HepG2 (cell line): Measurements from ENCODE around the gene RREB1. TPM values are rescaled to one million over a fixed set of nuclear protein-coding genes. Genes with fewer than 3 reads are reported as not detected.

Experiments used
- ARID5B ChIP-seq: IDR thresholded peaks from 2 replicates; pipeline ENCODE4 v1.4.0; 2020; ENCODE audit warnings: mild to moderate bottlenecking, missing genetic modification reagents
- ATAD3A ChIP-seq: sonication (generic); formaldehyde crosslinking; IDR thresholded peaks from 2 replicates; pipeline ENCODE4 v1.4.0; 2020; ENCODE audit warnings: missing genetic modification reagents
- FOXJ3 ChIP-seq: sonication (generic); formaldehyde crosslinking; IDR thresholded peaks from 2 replicates; pipeline ENCODE4 v1.4.0; 2020; ENCODE audit warnings: missing genetic modification reagents, mild to moderate bottlenecking, borderline replicate concordance
- HMG20B ChIP-seq: conservative IDR thresholded peaks from 2 replicates; pipeline ENCODE4 v1.6.1; 2016; ENCODE audit warnings: missing genetic modification reagents, missing compliant biosample characterization
- HOXA9 ChIP-seq: sonication (generic); formaldehyde crosslinking; IDR thresholded peaks from 2 replicates; pipeline ENCODE4 v1.8.1; 2022; ENCODE audit warnings: missing genetic modification reagents, mild to moderate bottlenecking, moderate library complexity, borderline replicate concordance
- KAT2B ChIP-seq: fragments of 150-350 bp; IDR thresholded peaks from 2 replicates; pipeline ENCODE4 v1.6.1; 2014; ENCODE audit warnings: low read depth, low read length, borderline replicate concordance
- KAT7 ChIP-seq: IDR thresholded peaks from 2 replicates; pipeline ENCODE4 v1.6.1; 2018; ENCODE audit warnings: borderline replicate concordance, missing compliant biosample characterization
- KDM4B ChIP-seq: sonication (generic); formaldehyde crosslinking; IDR thresholded peaks from 2 replicates; pipeline ENCODE4 v1.4.0; 2020; ENCODE audit warnings: missing genetic modification reagents
- MED1 ChIP-seq: sonication (generic); formaldehyde crosslinking; IDR thresholded peaks from 2 replicates; pipeline ENCODE4 v1.4.0; 2020; ENCODE audit warnings: missing genetic modification reagents
- SALL2 ChIP-seq: sonication (generic); formaldehyde crosslinking; IDR thresholded peaks from 2 replicates; pipeline ENCODE4 v1.8.1; 2023; ENCODE audit warnings: mild to moderate bottlenecking, missing genetic modification reagents, inconsistent platforms
- SIX1 ChIP-seq: sonication (generic); formaldehyde crosslinking; IDR thresholded peaks from 2 replicates; pipeline ENCODE4 v1.4.0; 2020; ENCODE audit warnings: missing genetic modification reagents, borderline replicate concordance
- SUZ12 ChIP-seq: fragments of 150-350 bp; IDR thresholded peaks from 2 replicates; pipeline ENCODE4 v1.6.1; 2014; ENCODE audit warnings: low read depth, low read length
- TFDP2 ChIP-seq: sonication (generic); formaldehyde crosslinking; IDR thresholded peaks from 2 replicates; pipeline ENCODE4 v1.4.0; 2020; ENCODE audit warnings: missing genetic modification reagents
- USF2 ChIP-seq, 2 experiments: sonication (generic) in 1 of 2; formaldehyde crosslinking in 1 of 2; IDR thresholded peaks; 2 replicates each; pipeline versions ENCODE4 v1.5.1 to v1.6.1; 2011 to 2020; ENCODE audit warnings: borderline replicate concordance in 1 of 2, low read depth in 1 of 2, low read length in 1 of 2, mild to moderate bottlenecking in 1 of 2, missing genetic modification reagents in 1 of 2, moderate library complexity in 1 of 2
- ZNF124 ChIP-seq: sonication (generic); formaldehyde crosslinking; IDR thresholded peaks from 2 replicates; pipeline ENCODE4 v1.4.0; 2020; ENCODE audit warnings: missing genetic modification reagents
- ZNF143 ChIP-seq: sonication (generic); formaldehyde crosslinking; IDR thresholded peaks from 2 replicates; pipeline ENCODE4 v1.4.0; 2020; ENCODE audit warnings: missing genetic modification reagents
- ZNF274 ChIP-seq: sonication (generic); formaldehyde crosslinking; IDR thresholded peaks from 2 replicates; pipeline ENCODE4 v1.5.1; 2020; ENCODE audit warnings: mild to moderate bottlenecking, missing genetic modification reagents
- ZNF510 ChIP-seq: sonication (generic); formaldehyde crosslinking; IDR thresholded peaks from 2 replicates; pipeline ENCODE4 v1.4.0; 2020; ENCODE audit warnings: low read depth, mild to moderate bottlenecking, missing genetic modification reagents
- ZNF530 ChIP-seq: sonication (generic); formaldehyde crosslinking; IDR thresholded peaks from 2 replicates; pipeline ENCODE4 v1.5.0; 2020; ENCODE audit warnings: low read depth, mild to moderate bottlenecking, missing genetic modification reagents
- ZSCAN9 ChIP-seq: IDR thresholded peaks from 2 replicates; pipeline ENCODE4 v1.6.1; 2016; ENCODE audit warnings: borderline replicate concordance
- polyA plus RNA-seq, 8 experiments: library from polyadenylated mRNA; depleted of rRNA in 3 of 8; stranded (reverse) in 7 of 8; unstranded in 1 of 8; fragments of >200 nt; fragmentation: Illumina TruSeq in 4 of 8; extraction: Trizol in 4 of 8; gene quantifications; 2 replicates each; pipeline versions ENCODE4 v1.2.1 to v1.2.3, GENCODE V29; 2011 to 2016; ENCODE audit warnings: low read depth in 4 of 8, missing spikeins in 1 of 8, mixed read lengths in 1 of 8; ENCODE audit not compliant: insufficient read depth in 1 of 8
- total RNA-seq, 5 experiments: library from RNA; depleted of rRNA; stranded (reverse); fragments of >200 nt; fragmentation: Illumina TruSeq; extraction: Trizol; gene quantifications; 2 replicates each; pipeline ENCODE4 v1.2.3, GENCODE V29; 2016; ENCODE audit warnings: low read depth in 1 of 5

The RREB1 gene
- total and polyA plus RNA-seq, 2 of the 13 experiments (the other 11 are each of a cell fraction or from before 2014, with no cell fraction given), result 6.1 to 23.2 TPM

GRCh38 chr6:7139835-7140470 is 32.2 kb downstream of the RREB1 start (continued):
- TF ChIP-seq ARID5B (CRISPR knock-in tag) (peak; percentile 83), ATAD3A (no peak), SALL2 (CRISPR knock-in tag) (no peak), KAT2B (no peak), ZNF143 (no peak), ZNF510 (CRISPR knock-in tag) (no peak), TFDP2 (CRISPR knock-in tag) (no peak), KAT7 (CRISPR knock-in tag) (no peak), FOXJ3 (no peak), HMG20B (CRISPR knock-in tag) (no peak; the same call in 1 of the 2 replicates), ZNF530 (CRISPR knock-in tag) (no peak), SUZ12 (no peak), ZNF124 (CRISPR knock-in tag) (peak; percentile 75; the same call in 1 of the 2 replicates), USF2 (IDR thresholded peaks at IDR 0.05; ENCODE audit: low read depth, low read length) (no peak), USF2 (CRISPR knock-in tag; IDR thresholded peaks at IDR 0.05; ENCODE audit: borderline replicate concordance) (no peak), HOXA9 (CRISPR knock-in tag) (no peak), SIX1 (CRISPR knock-in tag) (peak; percentile 70; the same call in 1 of the 2 replicates), KDM4B (CRISPR knock-in tag) (no peak), MED1 (CRISPR knock-in tag) (peak; percentile 88), ZSCAN9 (CRISPR knock-in tag) (no peak), ZNF274 (no peak)
